NCI-H1930 (cell line): ENCODE results near the gene LILRB3.
A peak's percentile ranks its signal among the peaks of the same experiment; 100 is the strongest.
"Not testable (repeated sequence)": the region's sequence is repeated elsewhere in the genome, so short reads cannot be mapped to it uniquely, and the experiment has no call there.

Source experiments
- DNase-seq, 2 experiments: peaks; one replicate each; lab custom pipeline; 2025; lab: John Stamatoyannopoulos, UW

The LILRB3 gene

GRCh38 chr19:54242646-54243045 is 19.8 kb upstream of the LILRB3 start, which contains the start of gene LILRA6:
Gene LILRA6, minus strand, starts transcription at chr19:54242790.
- not testable (repeated sequence) for DNase-seq

- not testable (repeated sequence) for DNase-seq
Measured at GRCh38 chr19:54242234-54242633, 19.4 kb upstream of the LILRB3 start.

DNA sequence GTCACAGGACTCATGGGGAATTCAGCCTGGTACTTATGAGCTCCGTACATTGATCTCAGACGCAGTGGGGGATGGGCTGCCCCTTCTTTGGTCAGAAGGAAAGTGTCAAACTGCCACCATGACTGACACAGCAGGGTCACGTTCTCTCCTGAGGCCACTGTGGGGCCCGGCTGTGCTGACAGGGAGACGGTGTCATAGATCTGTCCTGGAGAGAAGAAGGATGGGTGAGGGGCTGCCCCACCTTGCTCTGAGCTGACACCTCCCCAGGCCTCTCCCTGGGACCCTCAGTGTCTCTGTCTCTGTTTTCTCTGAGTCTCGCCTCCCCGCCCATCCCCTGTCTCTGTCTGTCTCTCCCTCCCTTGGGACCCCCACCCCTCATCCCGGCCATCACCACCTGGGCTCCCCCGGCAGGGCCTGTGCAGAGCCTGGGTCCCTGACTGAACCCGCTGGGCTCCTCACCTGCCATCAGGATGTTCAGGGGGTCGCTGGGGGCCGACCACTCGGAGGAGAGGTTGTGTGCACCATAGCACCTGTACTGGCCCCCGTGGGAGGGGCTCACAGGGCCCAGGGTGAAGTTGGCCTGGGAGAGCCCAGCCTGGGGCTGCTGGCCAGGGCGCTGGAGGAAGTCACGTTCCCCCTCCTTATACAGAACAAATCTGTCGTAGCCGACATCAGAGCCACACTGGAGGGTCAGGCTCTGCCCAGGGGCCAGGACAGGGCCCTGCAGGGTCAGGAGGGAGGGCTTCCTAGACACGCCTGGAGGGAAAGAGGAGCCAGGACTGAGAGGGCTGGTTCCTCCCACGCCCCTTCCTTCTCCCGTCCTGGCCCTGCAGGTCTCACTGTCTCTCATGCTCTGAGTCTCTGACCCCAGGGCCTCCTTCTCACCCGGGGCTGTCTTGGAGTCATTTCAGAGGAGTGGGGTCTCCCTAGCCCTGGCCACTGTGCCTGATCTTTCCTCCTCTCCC is 17.8 kb upstream of the LILRB3 start:
- DNase-seq, result not testable (repeated sequence)

GRCh38 chr19:54239491-54240371 is 16.9 kb upstream of the LILRB3 start:
- not testable (repeated sequence) for DNase-seq

- no peak for DNase-seq
Measured at GRCh38 chr19:54233941-54234340, 11.1 kb upstream of the LILRB3 start.

GRCh38 chr19:54231077-54231931 is 8.5 kb upstream of the LILRB3 start:
- DNase-seq, result peak; percentile 40 to 74

DNA sequence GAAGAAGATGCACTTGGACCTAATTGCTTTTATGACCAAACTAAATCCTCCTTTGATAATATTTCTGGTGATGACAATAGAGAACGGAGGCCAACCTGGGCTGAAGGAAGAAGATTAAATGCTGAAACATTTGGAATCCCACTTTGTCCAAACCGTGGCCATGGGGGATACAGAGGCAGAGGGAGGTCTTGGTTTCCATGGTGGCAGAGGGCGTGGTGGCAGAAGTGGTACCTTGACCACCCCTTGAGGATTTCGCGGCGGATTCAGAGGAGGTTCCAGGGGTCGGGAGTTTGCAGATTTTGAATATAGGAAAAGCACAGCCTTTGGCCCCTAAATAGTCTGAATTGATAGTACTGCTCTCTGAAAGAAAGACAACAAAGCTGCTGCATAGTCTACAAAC is 7.2 kb upstream of the LILRB3 start:
- no peak for DNase-seq

GRCh38 chr19:54229146-54229545 is 6.3 kb upstream of the LILRB3 start:
- no peak for DNase-seq

DNA sequence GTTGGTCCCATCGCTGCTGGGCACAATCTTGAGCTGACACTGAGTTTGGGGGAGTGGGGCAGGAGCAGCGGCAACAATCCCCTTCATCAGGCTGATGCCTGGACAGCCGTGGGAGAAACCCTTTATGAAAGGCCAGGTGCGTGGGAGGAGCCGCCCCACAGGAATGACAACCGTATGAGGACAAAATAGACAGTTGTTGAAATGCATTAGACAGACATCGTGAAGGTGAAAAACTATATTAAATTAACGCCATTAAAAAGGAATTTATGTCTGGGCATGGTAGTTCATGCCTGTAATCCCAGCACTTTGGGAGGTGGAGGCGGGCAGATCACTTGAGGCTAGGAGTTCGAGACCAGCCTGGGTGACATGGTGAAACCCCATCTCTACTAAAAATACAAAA is 1.8 kb upstream of the LILRB3 start:
- DNase-seq, result not testable (repeated sequence)

DNA sequence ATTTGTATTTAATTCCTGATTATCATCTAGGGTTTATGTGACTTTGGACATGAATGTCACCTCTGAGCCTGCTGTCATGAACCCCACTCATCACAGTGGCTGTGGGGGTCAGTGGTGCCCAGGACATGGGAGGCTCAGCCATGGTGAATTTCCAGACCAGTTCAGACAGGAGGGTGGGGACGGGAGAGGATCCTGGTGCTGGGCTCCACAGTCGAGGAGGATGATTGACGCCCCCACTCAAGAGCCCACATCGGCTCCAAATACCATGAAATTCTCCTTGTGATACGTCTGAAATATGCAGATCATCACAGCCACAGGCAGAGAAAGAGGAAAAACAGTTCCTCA is 1.1 kb upstream of the LILRB3 start:
- DNase-seq, result not testable (repeated sequence)

DNA sequence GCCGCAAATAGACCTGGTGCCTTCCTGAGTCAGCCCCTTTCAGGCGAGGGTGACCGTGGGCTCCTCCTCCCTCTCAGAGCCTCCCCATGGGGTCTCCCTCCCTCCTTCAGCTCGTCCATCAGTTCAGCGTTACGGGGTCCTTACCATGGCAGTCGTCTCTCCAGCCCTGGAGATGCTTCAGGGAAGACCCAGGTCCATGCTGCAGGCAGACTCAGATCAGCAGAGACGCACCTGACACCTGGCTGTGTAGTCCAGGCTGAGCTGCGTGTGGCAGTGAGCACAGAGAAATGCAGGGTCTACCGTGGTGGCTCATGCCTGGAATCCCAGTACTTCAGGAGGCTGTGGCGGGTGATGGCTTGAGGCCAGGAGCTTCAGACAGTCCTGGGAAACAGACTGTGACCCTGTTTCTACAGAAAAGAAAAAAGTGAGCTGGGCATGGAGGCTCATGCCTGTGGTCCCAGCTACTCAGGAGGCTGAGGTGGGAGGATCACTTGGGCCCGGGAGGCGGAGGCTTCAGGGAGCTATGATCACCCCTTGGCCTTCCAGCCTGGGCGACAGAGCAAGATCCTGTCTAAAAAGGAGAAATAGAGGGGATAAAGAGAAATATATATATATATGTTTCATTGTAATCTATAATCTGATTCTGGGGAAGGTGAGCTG is 600 bp upstream of the LILRB3 start:
- DNase-seq, result not testable (repeated sequence)

DNA sequence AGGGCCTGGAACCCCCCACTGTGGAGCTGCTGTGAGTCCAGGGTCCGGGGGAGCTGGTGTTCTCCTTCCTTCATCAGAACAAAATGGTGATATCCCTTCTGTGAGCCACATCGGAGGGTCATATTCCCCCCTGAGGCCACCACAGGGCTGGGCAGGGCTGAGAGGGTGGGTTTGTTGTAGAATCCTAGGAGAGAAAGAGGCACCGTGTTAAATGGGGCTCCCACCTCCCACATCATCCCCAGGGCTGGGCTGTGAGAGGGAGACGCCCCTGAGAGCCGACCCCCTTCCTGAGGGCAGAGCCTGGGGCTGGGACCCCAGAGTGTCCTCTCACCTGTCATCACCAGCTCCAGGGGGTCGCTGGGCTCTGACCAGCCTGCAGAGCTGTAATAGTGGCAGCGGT is 860 bp downstream of the LILRB3 start:
- not testable (repeated sequence) for DNase-seq

- not testable (repeated sequence) for DNase-seq
Measured at GRCh38 chr19:54219702-54220101, 3.1 kb downstream of the LILRB3 start.

DNA sequence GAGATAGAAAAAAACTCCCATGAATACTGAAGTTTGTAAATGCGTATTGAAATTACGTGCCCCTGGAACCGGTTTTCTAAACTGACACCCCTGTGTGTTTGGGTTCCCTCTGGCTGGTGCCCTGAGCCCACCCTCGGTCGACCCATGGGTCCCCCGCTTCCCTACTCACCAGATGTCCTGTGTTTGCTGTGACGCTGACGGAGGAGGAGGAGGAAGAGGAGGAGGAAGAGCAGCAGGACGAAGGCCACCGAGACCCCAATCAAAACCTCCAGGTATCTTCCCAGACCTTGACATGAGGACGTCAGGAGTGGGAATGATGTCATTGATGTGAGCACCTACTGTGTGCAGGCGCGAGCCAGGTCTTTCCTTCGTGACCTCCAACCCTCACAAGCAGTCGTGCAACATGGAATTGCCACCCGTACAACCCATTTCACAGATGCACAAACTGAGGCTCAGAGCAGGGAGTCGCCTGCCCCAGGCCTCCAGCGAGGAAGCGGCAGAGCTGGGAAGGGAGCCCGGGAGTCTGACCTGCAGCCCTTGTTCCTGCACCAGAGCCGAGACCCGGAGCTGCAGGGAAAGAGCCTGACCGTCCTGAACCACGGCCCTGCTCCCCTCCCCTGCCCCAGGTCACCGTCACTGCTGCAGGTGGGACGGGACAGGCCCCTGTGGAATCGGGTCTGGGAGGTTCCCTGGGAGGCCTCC is 3.7 kb downstream of the LILRB3 start:
- no peak for DNase-seq

- no peak for DNase-seq
Measured at GRCh38 chr19:54218259-54218658, 4.5 kb downstream of the LILRB3 start.

GRCh38 chr19:54217517-54218247 is 5.1 kb downstream of the LILRB3 start:
- not testable (repeated sequence) for DNase-seq

DNA sequence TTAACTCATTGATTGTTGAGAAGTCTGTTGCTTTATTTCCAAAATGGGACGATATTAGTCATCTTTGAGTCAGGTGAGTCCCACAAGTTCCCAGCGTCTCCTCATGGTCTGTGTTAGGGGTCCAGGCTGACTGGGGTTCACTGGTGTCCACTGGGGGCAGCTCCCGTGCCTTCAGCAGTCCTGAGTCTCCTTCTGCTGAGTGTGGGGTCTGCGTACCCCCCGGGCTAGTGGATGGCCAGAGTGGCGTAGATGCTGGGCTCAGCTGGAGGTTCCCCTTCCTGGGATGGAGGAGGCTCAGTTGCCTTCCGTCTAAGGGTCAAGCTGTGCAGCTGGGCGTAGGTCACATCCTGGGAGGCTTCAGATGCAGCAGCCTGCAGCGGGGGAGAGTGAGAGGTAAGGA is 5.9 kb downstream of the LILRB3 start:
- DNase-seq, result no peak

GRCh38 chr19:54214734-54215133 is 8.1 kb downstream of the LILRB3 start:
- not testable (repeated sequence) for DNase-seq

GRCh38 chr19:54214217-54214616 is 8.6 kb downstream of the LILRB3 start:
- not testable (repeated sequence) for DNase-seq

- no peak for DNase-seq
Measured at GRCh38 chr19:54211235-54211634, 11.6 kb downstream of the LILRB3 start.
